HCT116 (cell line): ENCODE results near the gene MED16. TPM values are rescaled to one million over a fixed set of nuclear protein-coding genes. Genes with fewer than 3 reads are reported as not detected.
A peak's percentile ranks its signal among the peaks of the same experiment; 100 is the strongest.

ENCODE experiments used
- ATAC-seq: fragments of 200-7000 bp; cut with Tn5 transposase; 2 replicates; pipeline ENCODE4 v1.9.1; 2020; ENCODE audit warnings: mild to moderate bottlenecking, moderate library complexity
- BruUV-seq: library from RNA; stranded (reverse); fragments of 400-500 nt; replicated peaks from 2 replicates; lab custom pipeline; 2021; lab: Mats Ljungman, UMichigan
- CTCF ChIA-PET: fragments of 300-600 bp; sonication (Branson Sonifier 250); formaldehyde crosslinking; loops from one replicate; lab custom pipeline; 2021; ENCODE audit warnings: antibody characterized with exemption; lab: Charles Lee
- POLR2A ChIA-PET: fragments of 300-600, 350-600 bp; sonication (Branson Sonifier 250); formaldehyde crosslinking; loops from one replicate; lab custom pipeline; 2021; ENCODE audit warnings: antibody characterized with exemption; lab: Charles Lee
- RAD21 ChIA-PET, 2 experiments: fragments of 300-600 bp; sonication (Branson Sonifier 250); formaldehyde crosslinking; loops; one replicate each; lab custom pipeline; 2023; ENCODE audit warnings: low total read pairs in 2 of 2; ENCODE audit not compliant: uncharacterized antibody in 2 of 2, unreplicated experiment in 2 of 2, low non-redundant PET in 1 of 2; lab: Charles Lee
- DNase-seq: peaks from one replicate; pipeline ENCODE4 v3.0.0-alpha.2; 2010; ENCODE audit warnings: low read depth, low spot score
- H2AFZ ChIP-seq: fragments of 200-600 bp; shearing (Covaris generic), sonication (generic); 2 replicates; pipeline ENCODE4 v1.6.1; 2017; ENCODE audit warnings: low read depth, mixed run types, mixed read lengths, antibody characterized with exemption, low read length; ENCODE audit not compliant: poor library complexity, severe bottlenecking
- H3K27ac ChIP-seq: 2 replicates; pipeline ENCODE4 v1.5.1; 2012; ENCODE audit warnings: low read depth, low read length
- H3K27me3 ChIP-seq: fragments of 200-600 bp; sonication (generic); 2 replicates; pipeline ENCODE4 v1.6.1; 2016; ENCODE audit warnings: mixed run types, low read length, mixed read lengths; ENCODE audit not compliant: insufficient read depth
- H3K36me3 ChIP-seq, 2 experiments: fragments of 200-500 bp in 1 of 2; fragments of 200-600 bp in 1 of 2; sonication (Bioruptor generic) in 1 of 2; sonication (generic) in 1 of 2; 2 replicates each; pipeline versions ENCODE4 v1.5.1 to v1.6.1; 2014 to 2016; ENCODE audit warnings: low read length in 2 of 2, inconsistent platforms in 1 of 2, mixed read lengths in 1 of 2, mixed run types in 1 of 2; ENCODE audit not compliant: insufficient read depth in 2 of 2, control insufficient read depth in 1 of 2
- H3K4me1 ChIP-seq, 2 experiments: fragments of 200-600 bp in 1 of 2; sonication (generic) in 1 of 2; 2 replicates each; pipeline versions ENCODE4 v1.5.1 to v1.6.1; 2012 to 2017; ENCODE audit warnings: low read length in 2 of 2, inconsistent platforms in 1 of 2, mild to moderate bottlenecking in 1 of 2, mixed read lengths in 1 of 2, mixed run types in 1 of 2, moderate library complexity in 1 of 2; ENCODE audit not compliant: insufficient read depth in 2 of 2, control insufficient read depth in 1 of 2
- H3K4me2 ChIP-seq: fragments of 200-600 bp; sonication (generic); 2 replicates; pipeline ENCODE4 v1.6.1; 2017; ENCODE audit warnings: mixed run types, low read length, mixed read lengths
- H3K4me3 ChIP-seq, 2 experiments: fragments of 200-600 bp in 1 of 2; sonication (generic) in 1 of 2; replicated peaks in 1 of 2; 2 replicates each; pipeline ENCODE4 v1.5.1; 2011 to 2016; ENCODE audit warnings: low read length in 2 of 2, control low read depth in 1 of 2, low read depth in 1 of 2, mild to moderate bottlenecking in 1 of 2, mixed read lengths in 1 of 2, mixed run types in 1 of 2
- H3K79me2 ChIP-seq: fragments of 200-600 bp; sonication (generic); 2 replicates; pipeline ENCODE4 v1.6.1; 2017; ENCODE audit warnings: mild to moderate bottlenecking, mixed run types, low read length, moderate library complexity, mixed read lengths; ENCODE audit not compliant: insufficient read depth
- H3K9ac ChIP-seq: fragments of 200-600 bp; sonication (generic); 2 replicates; pipeline ENCODE4 v1.6.1; 2016; ENCODE audit warnings: low read length, mixed read lengths
- H3K9me2 ChIP-seq: fragments of 200-600 bp; sonication (generic), shearing (Covaris generic); 2 replicates; pipeline ENCODE4 v1.6.1; 2017; ENCODE audit warnings: mixed run types, mild to moderate bottlenecking, moderate library complexity; ENCODE audit not compliant: insufficient read depth
- H3K9me3 ChIP-seq, 2 experiments: fragments of 200-500 bp in 1 of 2; fragments of 200-600 bp in 1 of 2; sonication (Bioruptor generic) in 1 of 2; sonication (generic) in 1 of 2; 2 replicates each; pipeline ENCODE4 v1.6.1; 2014 to 2017; ENCODE audit warnings: low read length in 2 of 2, mixed read lengths in 2 of 2, inconsistent platforms in 1 of 2, low read depth in 1 of 2, mild to moderate bottlenecking in 1 of 2, mixed run types in 1 of 2, moderate library complexity in 1 of 2; ENCODE audit not compliant: control insufficient read depth in 1 of 2, insufficient read depth in 1 of 2
- H4K20me1 ChIP-seq: fragments of 200-600 bp; sonication (generic), shearing (Covaris generic); 2 replicates; pipeline ENCODE4 v1.6.1; 2017; ENCODE audit warnings: mixed run types, mild to moderate bottlenecking, moderate library complexity; ENCODE audit not compliant: insufficient read depth
- EGR1 ChIP-seq: IDR thresholded peaks from 2 replicates; pipeline ENCODE4 v1.6.1; 2012; ENCODE audit warnings: low read depth
- JUND ChIP-seq: IDR thresholded peaks from 2 replicates; pipeline ENCODE4 v1.6.1; 2012
- SRF ChIP-seq: IDR thresholded peaks from 2 replicates; pipeline ENCODE4 v1.6.1; 2012; ENCODE audit warnings: low read depth
- ZFX ChIP-seq: fragments of 450-650 bp; IDR thresholded peaks from 2 replicates; pipeline ENCODE4 v1.6.1; 2017
- intact Hi-C: fragments of 100-400 bp; cut with micrococcal nuclease; formaldehyde crosslinking; loops from 2 replicates; pipeline ENCODE4 v1.10.0; 2022
- total RNA-seq: library from RNA; stranded (reverse); gene quantifications from one replicate; pipeline ENCODE4 v1.2.1, GENCODE V29; 2021; ENCODE audit not compliant: unreplicated experiment
- TF ChIP-seq, protein P1 (sequence below), 3 experiments: fragments of 200-600 bp in 1 of 3; sonication (generic) in 1 of 3; IDR thresholded peaks in 2 of 3; conservative IDR thresholded peaks in 1 of 3; 2 replicates each; pipeline ENCODE4 v1.5.1; 2012 to 2017; ENCODE audit warnings: low read depth in 2 of 3, low read length in 2 of 3, antibody characterized with exemption in 1 of 3, borderline replicate concordance in 1 of 3, control low read depth in 1 of 3, mild to moderate bottlenecking in 1 of 3, mixed read lengths in 1 of 3, mixed run types in 1 of 3, moderate library complexity in 1 of 3; ENCODE audit not compliant: insufficient read depth in 1 of 3
- TF ChIP-seq, protein P2 (sequence below): IDR thresholded peaks from 2 replicates; pipeline ENCODE4 v1.6.1; 2012; ENCODE audit warnings: low read depth

The MED16 gene
- total RNA-seq, 1 experiment from 2014 or later = 73.6 TPM

DNA sequence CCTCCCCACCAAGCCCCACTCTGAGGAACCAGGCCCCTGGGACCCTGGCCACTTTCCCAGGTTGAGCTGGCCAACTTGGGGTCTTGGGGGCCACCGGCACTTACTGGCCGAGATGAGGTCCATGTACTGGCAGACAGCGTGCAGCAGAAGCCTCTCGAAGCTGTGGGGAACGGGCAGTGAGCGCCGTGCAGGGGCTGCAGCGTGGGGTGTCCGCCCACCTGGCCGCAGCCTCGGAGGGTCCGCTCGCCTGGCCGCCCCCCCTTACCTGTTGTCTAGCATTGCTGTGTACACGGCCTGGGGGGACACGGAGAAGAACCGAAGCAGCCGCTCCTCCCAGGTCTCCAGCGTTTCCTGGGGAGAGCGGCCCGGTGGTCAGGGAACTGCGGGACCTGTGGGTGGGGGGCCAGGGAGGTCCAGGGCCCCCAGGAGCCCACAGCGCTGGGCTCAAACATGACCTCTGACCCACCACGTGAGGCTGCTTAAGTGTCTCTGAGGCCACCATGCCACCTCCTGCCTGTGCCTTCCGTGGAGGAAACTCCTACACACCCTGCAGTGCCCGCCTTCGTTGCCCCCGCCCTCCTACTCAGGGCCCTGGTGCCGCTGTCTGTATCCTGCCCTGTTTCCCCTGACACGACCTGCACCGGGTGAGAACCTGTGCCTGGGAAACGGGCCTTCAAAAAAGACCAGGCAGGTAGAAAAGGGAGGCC lies 6.5 kb upstream of the MED16 start:
- no peaks in the 10 kb centered on the region for H3K9me2 ChIP-seq
- CTCF ChIA-PET = no interaction called here
- H3K36me3 ChIP-seq = peaks cover 6 to 7% of the 10 kb centered on the region in 2 experiments; a peak in 3 of 4 replicates
- peak overlapping the region; percentile 49; the same call in 1 of the 2 replicates for H3K27ac ChIP-seq
- no peak for TF ChIP-seq ZFX
- TF ChIP-seq, protein P1, sequence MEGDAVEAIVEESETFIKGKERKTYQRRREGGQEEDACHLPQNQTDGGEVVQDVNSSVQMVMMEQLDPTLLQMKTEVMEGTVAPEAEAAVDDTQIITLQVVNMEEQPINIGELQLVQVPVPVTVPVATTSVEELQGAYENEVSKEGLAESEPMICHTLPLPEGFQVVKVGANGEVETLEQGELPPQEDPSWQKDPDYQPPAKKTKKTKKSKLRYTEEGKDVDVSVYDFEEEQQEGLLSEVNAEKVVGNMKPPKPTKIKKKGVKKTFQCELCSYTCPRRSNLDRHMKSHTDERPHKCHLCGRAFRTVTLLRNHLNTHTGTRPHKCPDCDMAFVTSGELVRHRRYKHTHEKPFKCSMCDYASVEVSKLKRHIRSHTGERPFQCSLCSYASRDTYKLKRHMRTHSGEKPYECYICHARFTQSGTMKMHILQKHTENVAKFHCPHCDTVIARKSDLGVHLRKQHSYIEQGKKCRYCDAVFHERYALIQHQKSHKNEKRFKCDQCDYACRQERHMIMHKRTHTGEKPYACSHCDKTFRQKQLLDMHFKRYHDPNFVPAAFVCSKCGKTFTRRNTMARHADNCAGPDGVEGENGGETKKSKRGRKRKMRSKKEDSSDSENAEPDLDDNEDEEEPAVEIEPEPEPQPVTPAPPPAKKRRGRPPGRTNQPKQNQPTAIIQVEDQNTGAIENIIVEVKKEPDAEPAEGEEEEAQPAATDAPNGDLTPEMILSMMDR (IDR thresholded peaks at IDR 0.05 in 2 of 3, conservative IDR thresholded peaks at IDR 0.05 in 1 of 3; ENCODE audit: borderline replicate concordance in 1 of 3, insufficient read depth in 1 of 3, low read depth in 2 of 3, low read length in 2 of 3) = no peak
- no peak for TF ChIP-seq JUND
- no peak for TF ChIP-seq SRF
- TF ChIP-seq, protein P2, sequence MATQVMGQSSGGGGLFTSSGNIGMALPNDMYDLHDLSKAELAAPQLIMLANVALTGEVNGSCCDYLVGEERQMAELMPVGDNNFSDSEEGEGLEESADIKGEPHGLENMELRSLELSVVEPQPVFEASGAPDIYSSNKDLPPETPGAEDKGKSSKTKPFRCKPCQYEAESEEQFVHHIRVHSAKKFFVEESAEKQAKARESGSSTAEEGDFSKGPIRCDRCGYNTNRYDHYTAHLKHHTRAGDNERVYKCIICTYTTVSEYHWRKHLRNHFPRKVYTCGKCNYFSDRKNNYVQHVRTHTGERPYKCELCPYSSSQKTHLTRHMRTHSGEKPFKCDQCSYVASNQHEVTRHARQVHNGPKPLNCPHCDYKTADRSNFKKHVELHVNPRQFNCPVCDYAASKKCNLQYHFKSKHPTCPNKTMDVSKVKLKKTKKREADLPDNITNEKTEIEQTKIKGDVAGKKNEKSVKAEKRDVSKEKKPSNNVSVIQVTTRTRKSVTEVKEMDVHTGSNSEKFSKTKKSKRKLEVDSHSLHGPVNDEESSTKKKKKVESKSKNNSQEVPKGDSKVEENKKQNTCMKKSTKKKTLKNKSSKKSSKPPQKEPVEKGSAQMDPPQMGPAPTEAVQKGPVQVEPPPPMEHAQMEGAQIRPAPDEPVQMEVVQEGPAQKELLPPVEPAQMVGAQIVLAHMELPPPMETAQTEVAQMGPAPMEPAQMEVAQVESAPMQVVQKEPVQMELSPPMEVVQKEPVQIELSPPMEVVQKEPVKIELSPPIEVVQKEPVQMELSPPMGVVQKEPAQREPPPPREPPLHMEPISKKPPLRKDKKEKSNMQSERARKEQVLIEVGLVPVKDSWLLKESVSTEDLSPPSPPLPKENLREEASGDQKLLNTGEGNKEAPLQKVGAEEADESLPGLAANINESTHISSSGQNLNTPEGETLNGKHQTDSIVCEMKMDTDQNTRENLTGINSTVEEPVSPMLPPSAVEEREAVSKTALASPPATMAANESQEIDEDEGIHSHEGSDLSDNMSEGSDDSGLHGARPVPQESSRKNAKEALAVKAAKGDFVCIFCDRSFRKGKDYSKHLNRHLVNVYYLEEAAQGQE = no peak
- no peak for TF ChIP-seq EGR1
- H3K27me3 ChIP-seq = no peaks in the 10 kb centered on the region
- RAD21 ChIA-PET = no interaction called here
- ATAC-seq = no peak
- no peak overlapping the region for H3K9ac ChIP-seq
- H3K4me2 ChIP-seq = no peak overlapping the region
- POLR2A ChIA-PET = no interaction called here
- peaks cover 15% of the 10 kb centered on the region; the same call in 1 of the 2 replicates for H3K79me2 ChIP-seq
- H3K4me1 ChIP-seq = peaks cover 6 to 16% of the 10 kb centered on the region in 2 experiments; a peak in 3 of 4 replicates
- no peak for DNase-seq
- intact Hi-C loops = no loop called here
- H3K4me3 ChIP-seq = no peak overlapping the region
- BruUV-seq = no TSS peak
- no peaks in the 10 kb centered on the region for H3K9me3 ChIP-seq
- H2AFZ ChIP-seq = no peak overlapping the region
- no peaks in the 10 kb centered on the region for H4K20me1 ChIP-seq
